Measurements from ENCODE around the gene TH. TPM values are rescaled to one million over a fixed set of nuclear protein-coding genes. Genes with fewer than 3 reads are reported as not detected.

TH gene
- total RNA-seq, 1 experiment from 2014 or later, result not detected

DNA sequence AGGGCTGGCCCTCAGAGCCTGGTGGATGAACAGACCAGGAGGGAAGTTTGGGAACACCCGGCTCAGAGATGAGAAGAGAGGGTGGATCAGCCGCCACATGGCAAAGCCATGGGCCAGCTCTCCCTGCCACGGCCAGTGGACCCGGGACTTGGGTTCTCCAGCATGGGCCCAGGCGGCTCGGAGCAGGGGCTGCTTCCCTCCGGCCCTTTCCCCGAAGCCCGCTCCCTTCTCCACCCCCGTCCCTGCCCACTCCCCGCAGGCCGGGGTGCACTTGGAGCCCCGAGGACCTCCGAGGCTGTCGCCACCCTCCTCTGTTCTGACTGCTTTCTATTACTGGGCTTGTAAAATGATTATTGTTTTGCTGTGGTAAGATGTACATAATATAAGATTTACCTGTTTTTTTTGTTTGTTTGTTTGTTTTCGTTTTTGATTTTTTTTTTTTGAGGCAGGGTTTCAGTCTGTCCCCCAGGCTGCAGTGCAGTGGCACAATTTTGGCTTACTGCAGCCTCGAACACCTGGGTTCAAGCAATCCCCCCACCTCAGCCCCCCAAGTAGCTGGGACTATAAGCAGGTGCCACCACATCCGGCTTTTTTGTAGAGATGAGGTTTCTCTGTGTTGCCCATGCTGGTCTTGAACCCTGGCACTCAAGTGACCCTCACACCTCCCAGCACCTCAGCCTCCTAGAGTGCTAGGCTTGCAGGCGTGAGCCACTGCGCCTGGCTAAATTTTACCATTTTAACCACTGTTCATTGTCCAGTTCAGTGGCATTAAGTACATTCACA is 11.3 kb upstream of the TH start:
- ChIA-PET POLR2A (no interaction called here), CTCF (no interaction called here)
- ATAC-seq, result no peak
- in situ Hi-C loops (cut with HindIII; ENCODE audit: low pct_unique_long_range_greater_than_20kb, low sequenced_read_pairs) (no loop called here), intact Hi-C loops (cut with micrococcal nuclease; ENCODE audit: unreplicated experiment) (no loop called here)
- Histone ChIP-seq H3K4me1 (ENCODE audit: control insufficient read depth, insufficient read depth, low read length) (peaks cover 3% of the 10 kb centered on the region; the same call in 1 of the 2 replicates), H3K4me3 (ENCODE audit: low read depth in 2 of 2, low read length in 2 of 2) (no peak overlapping the region), H3K27ac (ENCODE audit: low read length) (no peak overlapping the region), H3K27me3 (ENCODE audit: control insufficient read depth, insufficient read depth, low read length) (no peaks in the 10 kb centered on the region), H3K9me3 (ENCODE audit: control insufficient read depth, insufficient read depth, low read depth, low read length) (no peaks in the 10 kb centered on the region), H3K36me3 (ENCODE audit: control insufficient read depth, insufficient read depth, low read length) (no peaks in the 10 kb centered on the region)
- DNase-seq (ENCODE audit: low read depth, low spot score), result no peak
- BruUV-seq (replicated peaks), result no TSS peak
- TF ChIP-seq SIN3A (IDR thresholded peaks at IDR 0.05; ENCODE audit: borderline replicate concordance, insufficient read depth, low read depth, low read length), result no peak
- no peak for TF ChIP-seq TCF7L2 (IDR thresholded peaks at IDR 0.05; ENCODE audit: low read depth, low read length)
- TF ChIP-seq POLR2AphosphoS5 (IDR thresholded peaks at IDR 0.05; ENCODE audit: low read depth, low read length), result no peak
- TF ChIP-seq, protein P1, sequence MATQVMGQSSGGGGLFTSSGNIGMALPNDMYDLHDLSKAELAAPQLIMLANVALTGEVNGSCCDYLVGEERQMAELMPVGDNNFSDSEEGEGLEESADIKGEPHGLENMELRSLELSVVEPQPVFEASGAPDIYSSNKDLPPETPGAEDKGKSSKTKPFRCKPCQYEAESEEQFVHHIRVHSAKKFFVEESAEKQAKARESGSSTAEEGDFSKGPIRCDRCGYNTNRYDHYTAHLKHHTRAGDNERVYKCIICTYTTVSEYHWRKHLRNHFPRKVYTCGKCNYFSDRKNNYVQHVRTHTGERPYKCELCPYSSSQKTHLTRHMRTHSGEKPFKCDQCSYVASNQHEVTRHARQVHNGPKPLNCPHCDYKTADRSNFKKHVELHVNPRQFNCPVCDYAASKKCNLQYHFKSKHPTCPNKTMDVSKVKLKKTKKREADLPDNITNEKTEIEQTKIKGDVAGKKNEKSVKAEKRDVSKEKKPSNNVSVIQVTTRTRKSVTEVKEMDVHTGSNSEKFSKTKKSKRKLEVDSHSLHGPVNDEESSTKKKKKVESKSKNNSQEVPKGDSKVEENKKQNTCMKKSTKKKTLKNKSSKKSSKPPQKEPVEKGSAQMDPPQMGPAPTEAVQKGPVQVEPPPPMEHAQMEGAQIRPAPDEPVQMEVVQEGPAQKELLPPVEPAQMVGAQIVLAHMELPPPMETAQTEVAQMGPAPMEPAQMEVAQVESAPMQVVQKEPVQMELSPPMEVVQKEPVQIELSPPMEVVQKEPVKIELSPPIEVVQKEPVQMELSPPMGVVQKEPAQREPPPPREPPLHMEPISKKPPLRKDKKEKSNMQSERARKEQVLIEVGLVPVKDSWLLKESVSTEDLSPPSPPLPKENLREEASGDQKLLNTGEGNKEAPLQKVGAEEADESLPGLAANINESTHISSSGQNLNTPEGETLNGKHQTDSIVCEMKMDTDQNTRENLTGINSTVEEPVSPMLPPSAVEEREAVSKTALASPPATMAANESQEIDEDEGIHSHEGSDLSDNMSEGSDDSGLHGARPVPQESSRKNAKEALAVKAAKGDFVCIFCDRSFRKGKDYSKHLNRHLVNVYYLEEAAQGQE (IDR thresholded peaks at IDR 0.05; ENCODE audit: insufficient read depth in 1 of 2, low read depth in 2 of 2, low read length in 1 of 2), result no peak
- TF ChIP-seq, protein P2, sequence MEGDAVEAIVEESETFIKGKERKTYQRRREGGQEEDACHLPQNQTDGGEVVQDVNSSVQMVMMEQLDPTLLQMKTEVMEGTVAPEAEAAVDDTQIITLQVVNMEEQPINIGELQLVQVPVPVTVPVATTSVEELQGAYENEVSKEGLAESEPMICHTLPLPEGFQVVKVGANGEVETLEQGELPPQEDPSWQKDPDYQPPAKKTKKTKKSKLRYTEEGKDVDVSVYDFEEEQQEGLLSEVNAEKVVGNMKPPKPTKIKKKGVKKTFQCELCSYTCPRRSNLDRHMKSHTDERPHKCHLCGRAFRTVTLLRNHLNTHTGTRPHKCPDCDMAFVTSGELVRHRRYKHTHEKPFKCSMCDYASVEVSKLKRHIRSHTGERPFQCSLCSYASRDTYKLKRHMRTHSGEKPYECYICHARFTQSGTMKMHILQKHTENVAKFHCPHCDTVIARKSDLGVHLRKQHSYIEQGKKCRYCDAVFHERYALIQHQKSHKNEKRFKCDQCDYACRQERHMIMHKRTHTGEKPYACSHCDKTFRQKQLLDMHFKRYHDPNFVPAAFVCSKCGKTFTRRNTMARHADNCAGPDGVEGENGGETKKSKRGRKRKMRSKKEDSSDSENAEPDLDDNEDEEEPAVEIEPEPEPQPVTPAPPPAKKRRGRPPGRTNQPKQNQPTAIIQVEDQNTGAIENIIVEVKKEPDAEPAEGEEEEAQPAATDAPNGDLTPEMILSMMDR (IDR thresholded peaks at IDR 0.05), result no peak

GRCh38 chr11:2182075-2182474 is 10.5 kb upstream of the TH start:
- TF ChIP-seq TCF7L2 (IDR thresholded peaks at IDR 0.05; ENCODE audit: low read depth, low read length) (no peak), POLR2AphosphoS5 (IDR thresholded peaks at IDR 0.05; ENCODE audit: low read depth, low read length) (no peak), SIN3A (IDR thresholded peaks at IDR 0.05; ENCODE audit: borderline replicate concordance, insufficient read depth, low read depth, low read length) (no peak)
- TF ChIP-seq, protein P1 (IDR thresholded peaks at IDR 0.05; ENCODE audit: insufficient read depth in 1 of 2, low read depth in 2 of 2, low read length in 1 of 2), result no peak
- TF ChIP-seq, protein P2 (IDR thresholded peaks at IDR 0.05), result no peak
- ChIA-PET POLR2A (no interaction called here), CTCF (no interaction called here)

More at GRCh38 chr11:2182075-2182474, 10.5 kb upstream of the TH start:
- ATAC-seq (no peak), DNase-seq (ENCODE audit: low read depth, low spot score) (no peak)
- peaks cover 3% of the 10 kb centered on the region; the same call in 1 of the 2 replicates for H3K4me1 ChIP-seq (ENCODE audit: control insufficient read depth, insufficient read depth, low read length)
- in situ Hi-C loops (cut with HindIII; ENCODE audit: low pct_unique_long_range_greater_than_20kb, low sequenced_read_pairs), result no loop called here
- H3K27me3 ChIP-seq (ENCODE audit: control insufficient read depth, insufficient read depth, low read length), result no peaks in the 10 kb centered on the region
- no peaks in the 10 kb centered on the region for H3K36me3 ChIP-seq (ENCODE audit: control insufficient read depth, insufficient read depth, low read length)
- no peak overlapping the region for H3K4me3 ChIP-seq (ENCODE audit: low read depth in 2 of 2, low read length in 2 of 2)
- no TSS peak for BruUV-seq (replicated peaks)
- intact Hi-C loops (cut with micrococcal nuclease; ENCODE audit: unreplicated experiment), result no loop called here
- H3K27ac ChIP-seq (ENCODE audit: low read length), result no peak overlapping the region
- no peaks in the 10 kb centered on the region for H3K9me3 ChIP-seq (ENCODE audit: control insufficient read depth, insufficient read depth, low read depth, low read length)

All from Panc1 (cell line).